ENCODE results near the gene CACNG3. TPM values are rescaled to one million over a fixed set of nuclear protein-coding genes. Genes with fewer than 3 reads are reported as not detected.
"Not testable (repeated sequence)": the region's sequence is repeated elsewhere in the genome, so short reads cannot be mapped to it uniquely, and the experiment has no call there.

Gene CACNG3
- total RNA-seq, 1 donor from 2014 or later, result not detected

DNA sequence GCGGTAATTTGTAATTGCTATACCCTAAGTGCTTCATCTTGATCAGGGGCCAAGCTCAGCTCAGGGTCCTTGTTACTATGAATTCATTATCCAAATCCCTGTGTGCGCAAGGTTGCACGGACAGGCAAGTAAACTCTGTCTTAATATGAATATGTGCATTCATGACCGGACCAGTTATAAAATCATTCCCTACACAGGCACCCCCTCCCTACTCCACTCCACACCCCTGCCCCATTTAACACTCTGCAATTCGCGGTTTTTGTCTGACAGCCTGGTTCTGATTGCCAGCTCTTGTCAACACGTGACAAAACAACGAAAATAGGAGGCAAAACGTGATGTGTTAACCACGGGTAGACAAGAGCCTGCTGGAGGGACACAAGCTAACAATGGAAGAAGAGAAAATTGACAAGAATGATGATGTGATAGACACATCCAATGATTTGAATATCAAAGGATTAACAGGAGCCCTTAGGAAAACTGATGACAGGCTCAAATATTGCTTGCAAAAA, 76.5 kb downstream of the CACNG3 start:
- H3K27me3 ChIP-seq (ENCODE audit: control insufficient read depth, insufficient read depth, low read length), result no peaks in the 10 kb centered on the region
- no peaks in the 10 kb centered on the region for H3K36me3 ChIP-seq (ENCODE audit: control insufficient read depth, insufficient read depth, low read length)
- DNase-seq (ENCODE audit: low read depth), result no peak
- TF ChIP-seq CTCF (IDR thresholded peaks at IDR 0.05; ENCODE audit: insufficient read depth, low read length, poor library complexity, severe bottlenecking), result no peak
- H3K4me3 ChIP-seq (ENCODE audit: low read depth, low read length), result no peak overlapping the region

DNA sequence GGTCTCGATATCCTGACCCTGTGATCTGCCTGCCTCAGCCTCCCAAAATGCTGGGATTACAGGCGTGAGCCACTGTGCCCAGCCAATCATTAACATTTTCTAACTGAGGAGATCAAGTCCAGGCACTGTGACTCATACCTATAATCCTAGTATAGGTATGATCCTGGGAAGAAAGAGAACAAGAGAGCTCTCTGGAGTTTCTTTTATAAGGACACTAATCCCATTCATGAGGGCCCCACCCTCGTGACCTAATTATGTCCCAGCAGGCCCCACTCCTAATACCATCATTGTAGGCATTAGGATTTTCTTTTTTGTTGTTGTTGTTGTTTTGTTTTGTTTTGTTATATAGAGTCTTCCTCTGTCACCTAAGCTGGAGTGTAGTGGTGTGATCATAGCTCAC, 80.4 kb downstream of the CACNG3 start:
- H3K4me3 ChIP-seq (ENCODE audit: low read depth, low read length), result no peak overlapping the region
- H3K27me3 ChIP-seq (ENCODE audit: control insufficient read depth, insufficient read depth, low read length), result no peaks in the 10 kb centered on the region
- no peak for TF ChIP-seq CTCF (IDR thresholded peaks at IDR 0.05; ENCODE audit: insufficient read depth, low read length, poor library complexity, severe bottlenecking)
- DNase-seq (ENCODE audit: low read depth), result no peak
- no peaks in the 10 kb centered on the region for H3K36me3 ChIP-seq (ENCODE audit: control insufficient read depth, insufficient read depth, low read length)

- Histone ChIP-seq H3K27me3 (ENCODE audit: control insufficient read depth, insufficient read depth, low read length) (no peaks in the 10 kb centered on the region), H3K36me3 (ENCODE audit: control insufficient read depth, insufficient read depth, low read length) (no peaks in the 10 kb centered on the region), H3K4me3 (ENCODE audit: low read depth, low read length) (no peak overlapping the region)
- TF ChIP-seq CTCF (IDR thresholded peaks at IDR 0.05; ENCODE audit: insufficient read depth, low read length, poor library complexity, severe bottlenecking), result no peak
- DNase-seq (ENCODE audit: low read depth), result no peak
Measured at GRCh38 chr16:24337013-24337412, 80.9 kb downstream of the CACNG3 start.

DNA sequence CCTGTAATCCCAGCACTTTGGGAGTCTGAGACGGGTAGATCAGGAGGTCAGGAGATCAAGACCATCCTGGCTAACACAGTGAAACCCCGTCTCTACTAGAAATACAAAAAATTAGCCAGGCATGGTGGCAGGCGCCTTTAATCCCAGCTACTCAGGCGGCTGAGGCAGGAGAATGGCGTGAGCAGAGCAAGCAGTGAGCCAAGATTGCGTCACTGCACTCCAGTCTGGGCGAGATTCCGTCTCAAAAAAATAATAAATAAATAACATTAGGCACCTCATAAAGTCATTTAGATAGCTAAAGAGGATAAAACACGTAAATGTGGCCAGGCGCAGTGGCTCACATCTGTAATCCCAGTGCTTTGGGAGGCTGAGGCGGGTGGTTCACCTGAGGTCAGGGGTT, 87.7 kb downstream of the CACNG3 start:
- not testable (repeated sequence) for H3K36me3 ChIP-seq (ENCODE audit: control insufficient read depth, insufficient read depth, low read length); H3K4me3 ChIP-seq (ENCODE audit: low read depth, low read length); H3K27me3 ChIP-seq (ENCODE audit: control insufficient read depth, insufficient read depth, low read length); DNase-seq (ENCODE audit: low read depth)

DNA sequence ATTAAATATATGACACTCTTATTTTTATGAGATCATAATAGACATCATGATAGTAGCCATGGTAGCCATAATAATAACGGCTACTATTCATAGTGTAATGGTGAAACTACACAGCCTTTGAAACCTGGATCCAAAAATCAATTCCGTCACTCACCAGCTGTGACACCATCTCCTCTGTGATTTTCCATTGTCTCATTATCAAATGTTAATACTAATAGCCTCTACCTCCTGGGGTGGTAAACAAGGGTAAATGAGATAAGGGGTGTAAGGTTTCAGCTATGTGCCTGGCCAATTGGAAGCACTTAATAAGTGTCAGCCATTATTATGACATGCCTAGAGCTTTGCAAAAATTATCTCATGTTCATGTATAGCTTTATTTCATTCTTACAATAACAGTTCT, 88.6 kb downstream of the CACNG3 start:
- H3K4me3 ChIP-seq (ENCODE audit: low read depth, low read length), result no peak overlapping the region
- no peaks in the 10 kb centered on the region for H3K36me3 ChIP-seq (ENCODE audit: control insufficient read depth, insufficient read depth, low read length)
- no peak for TF ChIP-seq CTCF (IDR thresholded peaks at IDR 0.05; ENCODE audit: insufficient read depth, low read length, poor library complexity, severe bottlenecking)
- no peaks in the 10 kb centered on the region for H3K27me3 ChIP-seq (ENCODE audit: control insufficient read depth, insufficient read depth, low read length)
- DNase-seq (ENCODE audit: low read depth), result no peak

DNA sequence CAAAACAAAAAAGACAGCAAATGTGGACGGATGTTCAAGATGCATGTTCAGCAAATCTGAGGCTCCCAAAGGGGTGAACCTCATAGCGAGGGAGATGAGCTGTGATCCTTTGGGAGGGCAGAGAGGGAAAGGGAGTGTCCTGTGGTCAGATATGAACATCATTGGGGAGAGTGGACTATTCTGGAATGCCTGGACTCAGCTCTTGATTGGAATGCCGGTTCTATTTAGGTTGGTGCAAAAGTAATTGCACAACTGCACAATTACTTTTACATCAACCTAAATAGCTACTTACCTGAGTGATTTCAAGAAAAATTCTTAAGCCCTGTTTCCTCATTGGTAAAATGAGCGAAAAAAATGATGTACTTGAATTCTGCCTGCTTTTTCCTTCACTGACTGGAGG, 89.6 kb downstream of the CACNG3 start:
- H3K4me3 ChIP-seq (ENCODE audit: low read depth, low read length), result no peak overlapping the region
- no peaks in the 10 kb centered on the region for H3K27me3 ChIP-seq (ENCODE audit: control insufficient read depth, insufficient read depth, low read length)
- no peak for DNase-seq (ENCODE audit: low read depth)
- no peaks in the 10 kb centered on the region for H3K36me3 ChIP-seq (ENCODE audit: control insufficient read depth, insufficient read depth, low read length)
- TF ChIP-seq CTCF (IDR thresholded peaks at IDR 0.05; ENCODE audit: insufficient read depth, low read length, poor library complexity, severe bottlenecking), result no peak
